Measurements from ENCODE around the gene KIF21A.
"Not testable (repeated sequence)": the region's sequence is repeated elsewhere in the genome, so short reads cannot be mapped to it uniquely, and the experiment has no call there.

KIF21A gene

GRCh38 chr12:39443081-39443928 is at the start of gene KIF21A:
Gene KIF21A, minus strand, starts transcription at chr12:39443120. Its CDS starts 150 bp downstream, at chr12:39442970.
- peak; percentile 89 to 92 for DNase-seq

DNA sequence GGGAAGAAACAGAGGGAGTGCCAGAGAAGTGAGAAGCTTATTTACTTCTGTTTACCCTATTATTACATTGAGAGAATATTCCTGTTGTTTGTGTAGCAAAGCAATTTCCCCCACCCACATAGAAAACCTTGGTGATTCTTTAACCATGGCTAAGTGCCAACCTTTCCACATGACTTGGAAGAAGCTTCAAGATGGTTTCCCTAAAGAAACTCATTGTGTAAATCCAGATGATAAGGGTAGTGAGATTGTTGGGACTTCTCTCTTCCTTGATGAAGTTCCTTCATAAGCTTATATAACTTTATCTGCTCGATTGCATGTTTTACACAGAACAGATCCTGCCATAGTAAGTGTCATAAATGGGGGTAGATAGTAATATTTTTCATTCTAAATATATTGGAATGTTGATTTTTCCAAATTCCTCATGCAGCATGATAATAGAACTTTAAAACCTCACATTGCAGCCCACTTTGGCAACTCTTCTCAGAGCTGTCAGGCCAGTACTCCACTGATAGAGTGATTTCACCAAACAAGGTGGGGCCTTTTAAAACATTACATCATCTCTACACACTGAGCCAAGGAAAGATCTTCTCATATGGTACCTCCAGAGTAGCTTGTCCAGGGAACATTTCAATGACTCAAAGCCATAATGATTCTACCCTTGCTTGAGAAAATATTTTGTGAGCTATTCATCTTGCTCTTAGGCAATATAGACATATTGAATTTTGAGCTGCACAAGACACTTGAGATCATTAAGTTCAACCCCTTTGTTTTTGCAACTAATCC is 47.8 kb upstream of the KIF21A start:
- no peak for DNase-seq

- no peak for DNase-seq
Observed at GRCh38 chr12:39483597-39483996, 40.7 kb upstream of the KIF21A start.

- no peak for DNase-seq
Observed at GRCh38 chr12:39483042-39483441, 40.1 kb upstream of the KIF21A start.

DNA sequence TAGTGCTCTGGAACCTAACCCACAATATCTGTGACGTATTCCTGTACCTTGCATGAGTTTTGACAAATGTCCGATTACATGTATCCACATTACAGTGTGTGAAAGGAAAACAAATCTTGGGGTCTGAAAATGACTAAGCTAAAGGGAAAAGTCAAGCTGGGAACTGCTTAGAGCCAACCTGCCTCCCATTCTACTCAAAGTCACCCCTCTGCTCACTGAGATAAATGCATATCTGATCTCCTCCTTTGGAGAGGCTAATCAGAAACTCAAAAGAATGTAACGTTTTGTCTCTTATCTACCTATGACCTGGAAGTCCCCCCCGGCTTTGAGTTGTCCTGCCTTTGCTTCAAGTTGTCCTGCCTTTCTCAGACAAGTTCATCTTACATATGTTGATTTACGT is 34.0 kb upstream of the KIF21A start:
- DNase-seq = no peak

- DNase-seq = no peak
Observed at GRCh38 chr12:39476121-39476520, 33.2 kb upstream of the KIF21A start.

- not testable (repeated sequence) for DNase-seq
Observed at GRCh38 chr12:39475136-39475535, 32.2 kb upstream of the KIF21A start.

DNA sequence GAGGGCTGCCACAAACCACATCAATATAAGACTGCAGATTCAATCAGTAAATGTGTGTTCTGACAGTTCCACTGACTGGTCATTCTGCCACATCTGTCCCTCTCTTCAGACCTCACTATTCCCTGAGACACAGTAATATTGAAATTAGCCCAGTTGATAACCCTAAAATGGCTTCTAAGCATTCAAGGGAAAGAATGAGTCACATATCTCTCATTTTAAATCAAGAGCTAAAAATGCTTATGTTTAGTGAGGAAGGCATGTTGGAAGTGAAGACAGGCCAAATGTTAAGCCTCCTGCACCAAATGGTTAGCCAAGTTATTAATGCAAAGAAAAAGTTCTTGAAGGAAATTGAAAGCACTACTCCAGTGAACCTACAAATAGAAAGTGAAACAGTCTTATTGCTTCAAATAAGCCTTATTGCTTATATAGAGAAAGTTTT is 24.5 kb upstream of the KIF21A start:
- peak in 1 of 2 donors; percentile 46 for DNase-seq

- DNase-seq = no peak
Observed at GRCh38 chr12:39464976-39465695, 22.2 kb upstream of the KIF21A start.

- DNase-seq = no peak
Observed at GRCh38 chr12:39461059-39461458, 18.1 kb upstream of the KIF21A start.

DNA sequence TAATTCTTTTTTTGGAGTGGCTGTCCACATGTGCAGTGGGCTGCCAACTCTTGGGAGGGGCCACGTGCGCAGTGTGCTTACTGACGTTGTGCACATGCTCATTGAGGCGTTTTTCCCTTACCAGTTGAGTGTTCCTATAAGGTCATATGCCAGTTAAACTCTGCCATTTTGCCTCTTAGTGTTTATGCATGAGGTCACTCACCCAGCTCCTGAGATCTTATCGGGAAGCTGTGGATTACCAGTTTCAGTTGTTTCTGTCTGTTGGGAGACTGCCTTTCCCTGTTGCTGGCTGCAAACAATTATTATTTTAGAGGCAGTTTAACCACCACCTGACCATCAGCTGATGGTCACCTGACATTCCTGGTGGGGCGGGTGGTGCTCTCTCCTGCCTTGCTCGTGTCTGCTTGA is 16.1 kb upstream of the KIF21A start:
- DNase-seq = no peak

DNA sequence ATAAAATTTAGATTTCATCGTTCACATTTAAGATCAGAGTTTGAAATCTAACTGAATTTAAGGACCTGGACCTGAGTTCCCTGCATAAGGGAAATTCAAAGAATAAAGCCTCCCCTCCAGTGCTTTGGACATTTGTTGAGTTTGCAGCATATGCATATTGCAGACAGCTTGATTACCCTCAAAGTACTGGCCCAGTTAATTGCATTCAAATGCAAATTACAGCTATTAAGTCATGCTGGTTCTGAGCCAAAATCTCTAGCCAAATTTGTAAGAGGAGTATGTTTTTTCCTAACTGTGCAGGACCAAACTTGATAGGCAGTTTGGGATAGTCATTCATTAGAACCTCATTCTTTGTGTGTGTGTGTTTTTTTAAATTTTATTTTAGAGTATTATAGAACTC is 9.1 kb upstream of the KIF21A start:
- DNase-seq = no peak

GRCh38 chr12:39448038-39448437 is 5.1 kb upstream of the KIF21A start:
- no peak for DNase-seq

DNA sequence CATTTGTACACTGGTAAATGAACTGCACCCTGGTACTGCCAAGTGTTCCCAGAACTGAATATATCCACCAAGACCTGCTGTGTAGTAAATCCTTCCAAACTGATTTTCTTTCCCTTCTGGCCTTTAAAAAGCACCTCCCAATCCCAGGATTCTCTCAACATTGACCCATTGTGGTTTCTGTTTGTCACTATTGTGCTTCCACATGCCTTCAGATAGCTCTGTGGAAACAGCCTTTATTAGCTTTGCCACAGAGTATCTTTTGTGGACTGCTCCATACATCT is 949 bp upstream of the KIF21A start:
- DNase-seq = no peak

GRCh38 chr12:39442831-39443080 is 164 bp downstream of the KIF21A start:
- no peak for DNase-seq

GRCh38 chr12:39441963-39442830 is 723 bp downstream of the KIF21A start:
- DNase-seq = peak; percentile 18 to 28

GRCh38 chr12:39441189-39441962 is 1.5 kb downstream of the KIF21A start:
- no peak for DNase-seq

DNA sequence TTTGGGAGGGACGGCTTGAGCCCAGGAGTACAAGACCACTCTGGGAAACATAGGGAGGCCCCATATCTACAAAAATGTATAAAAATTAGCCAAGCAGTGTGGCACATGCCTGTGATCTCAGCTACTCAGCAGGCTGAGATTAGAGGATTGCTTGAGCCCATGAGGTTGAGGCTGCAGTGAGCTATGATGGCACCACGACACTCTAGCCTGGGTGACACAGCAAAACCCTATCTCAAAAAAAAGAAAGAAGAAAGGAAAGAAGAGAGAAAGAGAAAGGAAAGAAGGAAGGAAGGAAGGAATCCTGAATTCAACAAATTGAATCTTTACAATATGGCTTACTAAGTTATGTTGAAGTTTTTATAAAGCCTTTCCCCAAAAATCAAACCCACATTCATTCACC is 2.1 kb downstream of the KIF21A start:
- no peak for DNase-seq

- DNase-seq = no peak
Observed at GRCh38 chr12:39440101-39440500, 2.8 kb downstream of the KIF21A start.

DNA sequence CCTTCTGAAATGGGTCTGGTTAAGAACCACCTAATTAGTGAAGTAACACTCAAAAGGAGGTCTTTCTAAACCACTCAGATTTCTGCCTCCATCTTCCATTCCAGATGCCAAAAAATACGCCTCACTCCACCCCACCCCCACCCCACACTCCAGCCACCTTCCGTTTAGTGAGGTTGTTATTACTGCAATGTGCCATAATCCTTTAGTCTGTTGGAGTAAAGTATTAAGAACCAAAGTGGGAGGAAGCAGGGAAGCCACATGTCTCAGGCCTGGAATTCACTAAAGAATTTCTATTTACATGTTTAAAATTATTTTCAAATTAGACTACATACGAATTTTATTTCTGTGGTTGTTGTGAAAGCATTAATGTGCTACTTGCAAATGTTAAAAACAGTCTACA is 7.4 kb downstream of the KIF21A start:
- no peak for DNase-seq

- DNase-seq = no peak
Observed at GRCh38 chr12:39431797-39432196, 11.1 kb downstream of the KIF21A start.

Measured in CD4-positive, alpha-beta T cell treated with Interleukin-4 for 1 hour (primary cell).